Transverse colon (tissue), 4 donors: ENCODE measurements around the gene SPX. TPM values are rescaled to one million over a fixed set of nuclear protein-coding genes. Genes with fewer than 3 reads are reported as not detected.

ENCODE experiments used
- DNase-seq: peaks from one replicate; pipeline ENCODE4 v3.0.0-alpha.2; 2019
- H3K27ac ChIP-seq, 4 donors: fragments of 200-600 bp; sonication (generic); 2 replicates each; pipeline ENCODE4 v1.5.1; 2016 to 2018; ENCODE audit warnings: inconsistent platforms in 4 of 4
- H3K27me3 ChIP-seq: fragments of 200-600 bp; sonication (generic); 2 replicates; pipeline ENCODE4 v1.5.1; 2017; ENCODE audit warnings: inconsistent platforms
- H3K36me3 ChIP-seq, 4 donors: fragments of 200-600 bp; sonication (generic); 2 replicates each; pipeline ENCODE4 v1.5.1; 2017 to 2019; ENCODE audit warnings: inconsistent platforms in 4 of 4
- H3K4me1 ChIP-seq, 4 donors: fragments of 200-600 bp; sonication (generic); 2 replicates each; pipeline ENCODE4 v1.5.1; 2017 to 2020; ENCODE audit warnings: inconsistent platforms in 4 of 4
- H3K4me3 ChIP-seq, 4 donors: fragments of 200-600 bp; sonication (generic); 1 replicate in 1 of 4; 2 replicates in 3 of 4; pipeline versions ENCODE4 v1.5.1 to v1.6.1; 2017 to 2019; ENCODE audit warnings: inconsistent platforms in 4 of 4
- H3K9me3 ChIP-seq, 2 donors: fragments of 200-600 bp; sonication (generic); 2 replicates each; pipeline ENCODE4 v1.5.1; 2017 to 2019; ENCODE audit warnings: inconsistent platforms in 2 of 2
- CTCF ChIP-seq, 5 experiments: fragments of 200-600 bp in 3 of 5; fragments of 450-650 bp in 2 of 5; sonication (generic) in 3 of 5; IDR thresholded peaks; 1 replicate in 2 of 5; 2 replicates in 3 of 5; pipeline ENCODE4 v1.5.1; 2016 to 2017; ENCODE audit warnings: antibody characterized with exemption in 5 of 5, inconsistent platforms in 3 of 5, mild to moderate bottlenecking in 2 of 5, moderate library complexity in 1 of 5
- EP300 ChIP-seq: sonication (generic); formaldehyde crosslinking; IDR thresholded peaks from one replicate; pipeline ENCODE4 v1.6.1; 2017; ENCODE audit warnings: antibody characterized with exemption, low read depth
- POLR2A ChIP-seq: fragments of 450-650 bp; IDR thresholded peaks from one replicate; pipeline ENCODE4 v1.6.1; 2016; ENCODE audit warnings: antibody characterized with exemption, mild to moderate bottlenecking, moderate library complexity
- POLR2AphosphoS5 ChIP-seq, 3 donors: sonication (generic); formaldehyde crosslinking; IDR thresholded peaks; one replicate each; pipeline ENCODE4 v1.6.1; 2016; ENCODE audit warnings: antibody characterized with exemption in 3 of 3
- WGBS, 2 donors: methylation state at CpG; one replicate each; pipeline ENCODE4 v1.1.5; 2018; ENCODE audit warnings: low coverage in 1 of 2; 5-methylcytosine and 5-hydroxymethylcytosine counted together
- in situ Hi-C, 4 donors: fragments of 200-750 bp; cut with MboI; loops; one replicate each; pipeline versions ENCODE4 v1.15.0 to v1.15.1; 2017; ENCODE audit warnings: low sequenced_read_pairs in 3 of 4, low pct_ligation_motif_present in 1 of 4, low pct_unique_long_range_greater_than_20kb in 1 of 4
- intact Hi-C: fragments of 100-400 bp; cut with DNase I; formaldehyde crosslinking; loops from one replicate; pipeline ENCODE4 v1.15.1; 2023; ENCODE audit warnings: low total_unique reads
- total RNA-seq, 4 donors: library from RNA; depleted of rRNA; stranded (reverse); fragments of >200 nt; gene quantifications; one replicate each; pipeline ENCODE4 v1.1.0, GENCODE V29; 2016

The SPX gene
- total RNA-seq, 4 donors from 2014 or later = not detected

- no peak for DNase-seq
- Histone ChIP-seq H3K27me3 (no peaks in the 10 kb centered on the region), H3K36me3 (no peaks in the 10 kb centered on the region), H3K9me3 (no peaks in the 10 kb centered on the region), H3K27ac (no peak overlapping the region), H3K4me1 (peaks cover 0 to 4% (median 0%) of the 10 kb centered on the region in 4 donors), H3K4me3 (no peak overlapping the region)
- WGBS, 2 donors = 74 to 76% methylated on average over 3 to 6 of the region's 6 CpGs
- TF ChIP-seq EP300 (no peak), CTCF (IDR thresholded peaks at IDR 0.05) (no peak), POLR2A (no peak), POLR2AphosphoS5 (IDR thresholded peaks at IDR 0.05) (no peak)
- intact Hi-C loops (no loop called here), in situ Hi-C loops (no loop called here)
Observed at GRCh38 chr12:21552635-21553328, 26.7 kb downstream of the SPX start.

GRCh38 chr12:21553329-21553675 lies 27.2 kb downstream of the SPX start:
- H3K27me3 ChIP-seq = no peaks in the 10 kb centered on the region
- in situ Hi-C loops (no loop called here), intact Hi-C loops (no loop called here)
- no peaks in the 10 kb centered on the region for H3K36me3 ChIP-seq
- H3K4me3 ChIP-seq = no peak overlapping the region
- peaks cover 0 to 4% (median 0%) of the 10 kb centered on the region in 4 donors for H3K4me1 ChIP-seq
- TF ChIP-seq POLR2AphosphoS5 (IDR thresholded peaks at IDR 0.05) = no peak
- TF ChIP-seq CTCF (IDR thresholded peaks at IDR 0.05) = no peak
- no peak for TF ChIP-seq EP300
- no peak for TF ChIP-seq POLR2A
- no peaks in the 10 kb centered on the region for H3K9me3 ChIP-seq
- no peak overlapping the region for H3K27ac ChIP-seq
- no peak for DNase-seq

GRCh38 chr12:21558100-21558679 lies 32.1 kb downstream of the SPX start:
- TF ChIP-seq POLR2AphosphoS5 (IDR thresholded peaks at IDR 0.05) (no peak), CTCF (IDR thresholded peaks at IDR 0.05) (no peak), POLR2A (no peak), EP300 (no peak)
- no peaks in the 10 kb centered on the region for H3K36me3 ChIP-seq
- WGBS, 2 donors = 89 to 90% methylated on average over 9 of the region's 9 CpGs
- no peaks in the 10 kb centered on the region for H3K9me3 ChIP-seq
- H3K4me1 ChIP-seq = no peaks in the 10 kb centered on the region
- H3K4me3 ChIP-seq = no peak overlapping the region
- H3K27ac ChIP-seq = no peak overlapping the region
- in situ Hi-C loops (no loop called here), intact Hi-C loops (no loop called here)
- no peaks in the 10 kb centered on the region for H3K27me3 ChIP-seq
- DNase-seq = no peak

DNA sequence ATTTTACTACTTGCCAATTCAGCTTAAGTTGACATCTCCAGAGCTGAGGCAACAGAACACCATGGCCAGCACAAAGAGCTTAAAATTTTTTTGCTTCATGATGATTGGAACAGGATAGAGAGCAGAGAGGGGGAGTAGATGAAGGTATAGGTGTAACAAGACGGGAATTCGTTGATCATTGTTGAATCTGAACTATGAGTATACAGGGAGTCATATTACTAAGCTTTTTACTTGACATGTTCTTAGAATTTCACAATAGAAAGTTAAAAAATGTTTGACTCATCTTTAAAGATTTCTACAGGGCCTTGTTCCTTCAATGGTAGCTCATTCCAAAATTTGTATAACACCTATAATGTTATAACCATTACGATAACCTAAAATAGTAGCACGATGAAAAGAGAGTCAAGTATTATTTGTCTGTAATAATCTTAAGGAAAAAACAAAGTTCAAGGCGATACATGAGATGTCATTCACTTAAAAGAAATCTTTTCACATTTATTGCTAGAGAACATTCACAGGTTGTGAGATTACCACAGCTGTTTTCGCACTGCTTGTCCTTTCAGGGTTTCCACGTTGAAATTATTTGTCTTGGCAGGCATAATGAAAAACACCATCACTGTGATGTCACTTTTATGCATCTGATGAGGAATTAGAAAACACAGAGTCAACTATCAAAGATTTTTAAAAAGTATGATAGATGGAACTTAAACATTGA lies 33.9 kb downstream of the SPX start:
- WGBS, 2 donors = 72 to 78% methylated on average over 7 of the region's 7 CpGs
- DNase-seq = no peak
- no peaks in the 10 kb centered on the region for H3K36me3 ChIP-seq
- H3K9me3 ChIP-seq = no peaks in the 10 kb centered on the region
- H3K4me3 ChIP-seq = no peak overlapping the region
- intact Hi-C loops (no loop called here), in situ Hi-C loops (no loop called here)
- TF ChIP-seq POLR2AphosphoS5 (IDR thresholded peaks at IDR 0.05) (no peak), POLR2A (no peak), CTCF (IDR thresholded peaks at IDR 0.05) (no peak), EP300 (no peak)
- H3K27me3 ChIP-seq = no peaks in the 10 kb centered on the region
- no peak overlapping the region for H3K27ac ChIP-seq
- no peaks in the 10 kb centered on the region for H3K4me1 ChIP-seq
